ENCODE data around the gene EEPD1.

Gene EEPD1

GRCh38 chr7:36278620-36279172 is 125.6 kb downstream of the EEPD1 start:
- peak; percentile 86 for ATAC-seq
- TF ChIP-seq ZNF70 (CRISPR knock-in tag; IDR thresholded peaks at IDR 0.05) (no peak), ESRRG (CRISPR knock-in tag; IDR thresholded peaks at IDR 0.05) (no peak), ZNF8 (CRISPR knock-in tag; IDR thresholded peaks at IDR 0.05) (no peak), PPARA (CRISPR knock-in tag; IDR thresholded peaks at IDR 0.05; ENCODE audit: borderline replicate concordance) (no peak), CREB5 (CRISPR knock-in tag; IDR thresholded peaks at IDR 0.05; ENCODE audit: low read depth) (no peak), ZNF565 (CRISPR knock-in tag; conservative IDR thresholded peaks at IDR 0.05; ENCODE audit: low read depth) (no peak), ARNTL (CRISPR knock-in tag; IDR thresholded peaks at IDR 0.05; ENCODE audit: borderline replicate concordance, low read depth) (no peak), TCF4 (CRISPR knock-in tag; IDR thresholded peaks at IDR 0.05; ENCODE audit: borderline replicate concordance) (no peak), ZFP30 (CRISPR knock-in tag; IDR thresholded peaks at IDR 0.05) (no peak)

- TF ChIP-seq TSHZ2 (CRISPR knock-in tag; IDR thresholded peaks at IDR 0.05) (no peak), OSR1 (CRISPR knock-in tag; IDR thresholded peaks at IDR 0.05) (no peak), ZNF565 (CRISPR knock-in tag; conservative IDR thresholded peaks at IDR 0.05; ENCODE audit: low read depth) (no peak), PPARA (CRISPR knock-in tag; IDR thresholded peaks at IDR 0.05; ENCODE audit: borderline replicate concordance) (no peak), PATZ1 (CRISPR knock-in tag; IDR thresholded peaks at IDR 0.05; ENCODE audit: borderline replicate concordance) (no peak), ZC3H10 (CRISPR knock-in tag; IDR thresholded peaks at IDR 0.05) (no peak), ISL1 (CRISPR knock-in tag; IDR thresholded peaks at IDR 0.05) (no peak), CSDC2 (CRISPR knock-in tag; IDR thresholded peaks at IDR 0.05) (no peak), ZNF8 (CRISPR knock-in tag; IDR thresholded peaks at IDR 0.05) (no peak), ZFP3 (CRISPR knock-in tag; IDR thresholded peaks at IDR 0.05) (no peak), POU6F1 (CRISPR knock-in tag; IDR thresholded peaks at IDR 0.05; ENCODE audit: borderline replicate concordance, low read depth) (no peak), RARB (CRISPR knock-in tag; IDR thresholded peaks at IDR 0.05) (no peak)
- ATAC-seq = peak; percentile 14
Observed at GRCh38 chr7:36279200-36279925, 126.3 kb downstream of the EEPD1 start.

- no peak for ATAC-seq
Observed at GRCh38 chr7:36279926-36280315, 126.9 kb downstream of the EEPD1 start.

More at GRCh38 chr7:36279926-36280315, 126.9 kb downstream of the EEPD1 start:
- TF ChIP-seq CREB5 (CRISPR knock-in tag; IDR thresholded peaks at IDR 0.05; ENCODE audit: low read depth) (no peak), PPARA (CRISPR knock-in tag; IDR thresholded peaks at IDR 0.05; ENCODE audit: borderline replicate concordance) (no peak), ISL1 (CRISPR knock-in tag; IDR thresholded peaks at IDR 0.05) (no peak), ZFP30 (CRISPR knock-in tag; IDR thresholded peaks at IDR 0.05) (no peak), OSR1 (CRISPR knock-in tag; IDR thresholded peaks at IDR 0.05) (no peak), BACH2 (CRISPR knock-in tag; IDR thresholded peaks at IDR 0.05; ENCODE audit: borderline replicate concordance) (no peak), GLIS3 (CRISPR knock-in tag; IDR thresholded peaks at IDR 0.05) (no peak), ARNTL (CRISPR knock-in tag; IDR thresholded peaks at IDR 0.05; ENCODE audit: borderline replicate concordance, low read depth) (no peak), PATZ1 (CRISPR knock-in tag; IDR thresholded peaks at IDR 0.05; ENCODE audit: borderline replicate concordance) (no peak), ZNF8 (CRISPR knock-in tag; IDR thresholded peaks at IDR 0.05) (no peak), ZFP3 (CRISPR knock-in tag; IDR thresholded peaks at IDR 0.05) (no peak), RARB (CRISPR knock-in tag; IDR thresholded peaks at IDR 0.05) (no peak)

Data from SK-N-SH treated with all-trans-retinoic acid at 6 μM for 48 hours (cell line).